GM19463 (cell line): ENCODE measurements around the gene HNRNPR.

Source experiments
- ATAC-seq: cut with Tn5 transposase; IDR thresholded peaks from one replicate; pipeline ENCODE4 v1.9.1; 2021; ENCODE audit warnings: mild to moderate bottlenecking, moderate library complexity; ENCODE audit not compliant: unreplicated experiment

HNRNPR gene

DNA sequence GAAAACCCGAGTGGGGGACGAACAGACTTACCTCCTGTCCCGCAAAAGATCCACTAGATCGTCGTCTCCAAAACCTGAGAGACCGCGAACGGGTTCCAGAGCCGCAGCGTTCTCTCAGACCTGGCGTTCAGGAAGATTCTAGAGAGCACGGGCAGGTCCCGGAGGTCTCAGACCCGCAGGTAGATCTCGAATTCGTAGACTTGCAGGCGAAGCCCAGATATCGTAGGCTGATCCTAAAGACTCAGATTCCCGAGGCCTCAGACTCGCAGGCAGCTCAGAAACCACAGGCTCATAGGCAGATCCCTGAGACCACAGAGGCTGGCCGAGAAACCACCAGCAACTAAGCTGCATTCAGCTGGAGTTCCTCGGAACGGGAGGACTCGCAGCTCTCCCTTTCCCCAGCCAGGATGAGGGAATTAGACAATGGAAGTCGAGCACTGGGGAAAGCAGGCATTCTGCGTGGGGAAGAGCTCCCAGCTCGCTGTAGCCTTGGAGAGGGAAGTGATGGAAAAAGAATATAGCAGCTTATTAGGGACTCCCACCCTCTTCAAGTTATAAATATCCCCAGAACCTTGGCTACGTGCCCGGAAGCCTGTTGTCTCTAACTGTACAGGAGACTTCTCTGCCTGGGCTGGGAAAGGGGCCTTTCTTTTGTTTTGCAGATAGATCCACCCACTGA lies 25.4 kb upstream of the HNRNPR start, which contains the start of gene ZNF436:
ZNF436 (minus strand) TSS at position 502 of the 679 bp plus-strand sequence. CDS start 1,831 bp downstream, outside the sequence.
- ATAC-seq = no peak

DNA sequence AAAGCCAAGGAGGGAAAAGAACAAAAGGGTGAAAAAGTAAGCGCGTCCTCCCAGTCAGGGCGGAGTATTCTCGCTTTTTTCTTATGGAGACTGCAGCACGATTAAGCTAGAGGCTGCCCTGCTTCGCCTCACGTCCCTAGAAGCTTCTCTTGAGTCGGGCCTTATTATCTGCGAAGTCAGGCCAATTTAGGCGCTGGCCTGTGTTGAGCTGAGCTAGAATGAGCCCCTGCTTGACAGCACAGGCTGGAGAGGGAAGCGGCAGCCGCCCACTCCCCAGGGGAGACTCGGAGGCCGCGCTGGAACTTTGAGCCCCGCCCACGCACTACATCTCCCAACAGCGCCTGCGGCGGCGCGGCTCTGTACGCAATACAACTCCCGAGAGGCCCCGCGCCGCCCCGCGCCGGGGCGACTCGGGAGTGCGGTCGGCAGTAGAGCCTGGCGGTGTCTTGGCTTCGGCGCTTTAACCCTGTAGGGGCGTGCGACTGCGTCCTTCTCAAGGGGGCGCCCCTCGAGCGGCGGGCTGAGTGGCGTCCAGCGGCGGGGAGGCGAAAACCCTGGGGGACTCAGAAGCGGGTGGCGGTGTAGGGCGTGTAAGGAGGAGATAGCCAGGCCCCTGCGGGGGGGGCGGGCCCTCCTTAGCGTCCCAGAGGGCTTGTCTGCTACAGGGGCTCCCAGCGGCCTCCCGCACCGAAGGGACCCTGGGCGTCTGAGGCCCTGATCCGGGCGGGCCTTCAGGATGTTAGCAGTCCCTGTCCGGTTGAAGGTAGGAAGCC lies 24.7 kb upstream of the HNRNPR start:
- peak; percentile 49 for ATAC-seq

- ATAC-seq = peak; percentile 89
These were observed 23.9 kb upstream of the HNRNPR start for GRCh38 chr1:23367791-23368561.

GRCh38 chr1:23367451-23367790 lies 23.3 kb upstream of the HNRNPR start:
- no peak for ATAC-seq

DNA sequence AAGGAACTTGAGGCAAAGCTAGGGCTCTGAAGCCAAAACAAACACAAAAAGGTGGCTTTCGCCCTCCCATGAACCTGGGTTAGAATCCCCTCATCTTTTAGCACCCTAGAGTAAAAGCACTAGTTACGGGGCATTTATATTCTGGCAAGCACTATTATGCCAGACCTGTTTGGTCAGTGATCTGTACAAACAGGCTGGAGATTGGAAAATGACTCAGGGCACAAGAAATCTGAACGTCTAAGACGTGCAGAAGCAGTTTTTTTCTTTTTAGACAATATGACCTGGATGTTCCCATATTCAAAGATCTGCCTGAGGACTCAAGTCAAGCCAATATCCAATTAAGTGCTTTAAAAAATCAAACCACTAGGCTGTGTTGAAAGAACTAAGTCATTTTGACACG lies 22.5 kb upstream of the HNRNPR start:
- ATAC-seq = no peak

DNA sequence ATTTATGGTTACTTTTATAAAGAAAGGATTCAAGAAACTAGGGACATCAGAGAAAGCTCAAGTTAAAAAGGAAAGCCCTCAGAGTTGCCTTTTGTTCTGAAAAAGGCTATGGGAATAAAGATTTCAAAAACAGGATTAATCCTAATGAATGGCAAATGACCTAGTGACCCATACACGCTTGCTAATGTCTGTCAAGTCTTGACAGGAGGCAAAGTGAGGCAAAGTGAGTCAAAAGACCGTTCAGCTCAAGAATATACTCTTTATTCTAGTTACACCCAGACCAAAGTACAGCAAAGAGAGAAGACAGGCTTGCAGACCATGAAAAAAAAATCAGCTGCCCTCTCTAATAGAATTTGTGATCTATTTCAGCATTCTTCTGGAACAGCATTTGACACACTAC lies 22.1 kb upstream of the HNRNPR start:
- no peak for ATAC-seq

DNA sequence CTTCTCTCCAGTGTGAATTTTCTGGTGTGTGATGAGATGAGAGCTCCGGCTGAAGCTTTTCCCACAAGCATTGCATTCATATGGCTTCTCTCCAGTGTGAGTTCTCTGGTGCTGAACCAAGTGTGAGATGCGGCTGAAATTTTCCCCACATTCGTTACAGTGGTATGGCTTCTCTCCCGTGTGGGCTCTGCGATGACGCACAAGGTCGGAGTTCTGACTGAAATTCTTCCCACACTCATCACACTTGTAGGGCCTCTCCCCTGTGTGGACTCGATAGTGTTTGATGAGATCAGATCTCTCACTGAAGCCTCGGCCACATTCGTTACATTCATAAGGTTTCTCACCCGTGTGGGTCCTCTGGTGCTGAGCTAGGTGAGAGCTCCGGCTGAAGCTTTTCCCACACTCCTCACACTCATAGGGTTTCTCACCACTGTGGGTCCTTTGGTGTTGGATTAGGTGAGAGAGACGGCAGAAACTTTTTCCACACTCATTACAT lies 18.2 kb upstream of the HNRNPR start:
- ATAC-seq = no peak

DNA sequence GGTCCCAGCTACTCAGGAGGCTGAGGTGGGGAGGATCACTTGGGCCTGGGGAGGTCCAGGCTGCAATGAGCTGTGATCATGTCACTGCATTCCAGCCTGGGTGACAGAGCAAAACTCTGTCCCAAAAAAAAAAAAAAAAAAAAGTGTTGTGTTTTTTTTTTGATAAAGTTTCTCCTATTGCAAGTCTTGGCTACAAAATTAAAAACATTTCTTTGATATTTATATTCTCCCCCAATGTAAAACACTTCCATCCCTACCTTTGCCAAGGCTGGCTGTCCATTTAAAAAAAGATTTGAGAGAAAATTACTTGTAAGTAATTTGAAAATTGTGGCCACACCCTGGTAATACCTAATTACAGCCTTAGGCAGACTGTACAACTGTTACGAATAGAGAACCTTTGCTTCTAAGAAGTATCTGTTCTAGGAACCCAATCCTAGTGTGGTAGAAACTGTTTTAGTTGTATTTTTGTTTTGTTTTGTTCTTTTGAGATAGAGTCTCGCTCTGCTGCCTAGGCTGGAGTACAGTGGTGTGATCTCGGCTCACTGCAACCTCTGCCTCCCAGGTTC lies 14.3 kb upstream of the HNRNPR start:
- no peak for ATAC-seq

- ATAC-seq = no peak
These were observed 13.2 kb upstream of the HNRNPR start for GRCh38 chr1:23357138-23357908.

GRCh38 chr1:23356471-23357137 lies 12.5 kb upstream of the HNRNPR start:
- no peak for ATAC-seq

GRCh38 chr1:23354245-23354644 lies 10.2 kb upstream of the HNRNPR start:
- ATAC-seq = no peak

GRCh38 chr1:23352096-23352695 lies 8.1 kb upstream of the HNRNPR start:
- ATAC-seq = no peak

GRCh38 chr1:23345920-23346319 lies 1.8 kb upstream of the HNRNPR start:
- ATAC-seq = no peak

DNA sequence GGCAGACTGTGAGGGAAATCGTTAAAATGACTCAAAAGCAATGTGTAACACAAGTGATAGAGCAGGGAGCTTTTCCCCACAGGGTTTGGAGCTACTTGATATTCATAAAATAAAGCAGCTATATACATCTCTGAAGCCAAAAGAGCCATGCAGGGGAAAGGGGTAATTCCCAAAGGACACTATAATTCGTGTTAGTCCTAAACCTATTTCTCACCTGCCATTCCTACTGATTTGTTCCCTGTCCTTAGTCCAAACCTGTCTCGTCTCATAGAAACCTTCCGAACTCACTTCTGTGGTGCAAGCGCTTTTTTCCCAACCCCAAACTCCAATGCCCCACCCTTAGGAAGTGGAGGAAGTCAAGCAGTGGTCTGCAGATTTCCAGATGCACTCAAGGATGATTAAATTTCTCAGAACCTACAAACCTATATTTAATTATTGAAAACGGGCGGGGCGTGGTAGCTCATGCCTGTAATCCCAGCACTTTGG lies 946 bp upstream of the HNRNPR start:
- ATAC-seq = no peak

DNA sequence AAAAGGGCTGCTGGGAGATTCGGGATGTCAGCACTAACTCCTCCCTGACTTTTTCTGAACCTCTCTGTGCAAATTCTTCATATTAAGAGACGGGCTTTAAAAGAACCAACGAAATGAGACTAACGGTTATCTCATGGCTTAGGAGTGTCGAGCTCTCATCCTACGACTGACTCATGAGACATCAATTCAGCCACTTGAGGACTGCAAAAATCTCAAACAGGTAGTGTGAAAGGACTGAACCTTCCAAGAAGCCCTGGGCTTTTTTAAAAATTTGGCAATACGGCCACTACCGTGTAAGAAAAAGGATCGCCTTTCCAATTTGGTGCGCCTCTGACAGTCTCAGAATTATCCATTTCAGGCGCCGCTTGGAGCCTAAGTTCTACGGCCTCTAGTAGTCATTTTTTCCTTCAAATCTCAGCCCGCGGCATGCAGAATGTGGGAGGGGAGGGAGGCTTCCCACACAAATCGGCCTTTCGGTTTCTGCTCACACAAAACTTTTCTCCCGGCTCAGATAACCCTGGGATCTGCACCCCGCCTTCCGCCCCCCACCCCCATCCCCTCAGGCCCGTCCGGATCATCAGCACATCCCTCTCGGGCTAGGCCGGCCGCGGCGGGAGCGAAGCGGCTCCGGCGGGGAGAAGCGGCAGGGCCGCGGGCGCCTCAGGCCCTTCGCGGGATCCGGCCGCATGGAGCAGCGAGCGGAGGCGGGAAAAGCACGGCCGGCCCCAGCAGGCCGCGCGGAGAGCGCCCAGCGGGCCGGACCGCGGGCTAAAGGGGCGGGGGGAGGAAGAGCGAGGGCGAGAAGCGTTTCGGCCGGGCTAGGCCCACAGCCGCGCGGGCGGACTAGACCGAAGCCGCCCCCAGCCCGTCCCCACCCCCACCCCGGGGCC lies 618 bp downstream of the HNRNPR start:
- ATAC-seq = peak; percentile 9

- no peak for ATAC-seq
These were observed 2.0 kb downstream of the HNRNPR start for GRCh38 chr1:23341931-23342692.

- ATAC-seq = no peak
These were observed 4.5 kb downstream of the HNRNPR start for GRCh38 chr1:23339632-23340031.

DNA sequence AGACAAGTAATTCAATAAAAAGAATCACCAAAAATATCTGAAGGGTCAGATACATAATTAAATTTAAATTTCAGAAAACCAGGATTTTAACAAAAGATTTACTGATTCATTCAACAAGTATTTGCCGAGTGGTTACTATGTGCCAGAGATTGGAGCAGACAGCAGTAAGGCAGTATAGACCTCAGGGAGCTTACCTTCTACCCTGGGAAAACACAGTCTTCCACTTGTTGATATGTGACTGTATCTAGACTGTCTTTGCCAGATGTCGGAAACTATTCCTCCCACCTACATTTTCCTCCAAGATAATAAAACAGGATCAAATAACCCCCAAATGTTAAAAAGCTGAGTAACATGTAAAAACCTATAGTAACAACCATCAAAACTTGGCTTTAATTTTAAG lies 6.2 kb downstream of the HNRNPR start:
- no peak for ATAC-seq
